Cardiac muscle cell (in vitro differentiated cells and primary cell): ENCODE results near the gene EDN2. TPM values are rescaled to one million over a fixed set of nuclear protein-coding genes. Genes with fewer than 3 reads are reported as not detected.
A peak's percentile ranks its signal among the peaks of the same experiment; 100 is the strongest.

Experiments used
- DNase-seq, 2 donors: peaks; one replicate each; pipeline versions ENCODE4 v3.0.0 to v3.0.0-alpha.2; 2010 to 2017; ENCODE audit warnings: low read depth in 1 of 2, low spot score in 1 of 2
- H3K27ac ChIP-seq: fragments of 200-600 bp; sonication (generic); 2 replicates; pipeline ENCODE4 v1.5.1; 2016
- H3K27me3 ChIP-seq: fragments of 200-600 bp; sonication (generic); 2 replicates; pipeline ENCODE4 v1.6.0; 2016; ENCODE audit warnings: control low read depth
- H3K36me3 ChIP-seq: fragments of 200-600 bp; sonication (generic); 2 replicates; pipeline ENCODE4 v1.5.1; 2016; ENCODE audit warnings: control low read depth
- H3K4me1 ChIP-seq: fragments of 200-600 bp; sonication (generic); 2 replicates; pipeline ENCODE4 v1.8.1; 2017; ENCODE audit warnings: low read depth, mild to moderate bottlenecking, mixed run types
- H3K4me3 ChIP-seq: fragments of 200-600 bp; sonication (generic); 2 replicates; pipeline ENCODE4 v1.5.1; 2016; ENCODE audit warnings: mild to moderate bottlenecking
- H3K9me3 ChIP-seq: fragments of 200-600 bp; sonication (generic); 2 replicates; pipeline ENCODE4 v1.5.1; 2017; ENCODE audit warnings: low read depth, mild to moderate bottlenecking, control low read depth
- polyA plus RNA-seq: library from polyadenylated mRNA; unstranded; fragments of >200 nt; fragmentation: Nextera tagmentation; extraction: Ambion mirVana; gene quantifications from 2 replicates; pipeline ENCODE4 v1.2.1, GENCODE V29; 2016
- total RNA-seq: library from RNA; depleted of rRNA; stranded (reverse); fragments of >200 nt; gene quantifications from 2 replicates; pipeline ENCODE4 v1.2.3, GENCODE V29; 2016
- TF ChIP-seq, protein P1 (sequence below): IDR thresholded peaks from 2 replicates; pipeline ENCODE4 v1.5.1; 2012; ENCODE audit warnings: low read depth, mild to moderate bottlenecking, low read length

Gene EDN2
- total and polyA plus RNA-seq, 2 experiments from 2014 or later: 0.98 to 1.8 TPM

DNA sequence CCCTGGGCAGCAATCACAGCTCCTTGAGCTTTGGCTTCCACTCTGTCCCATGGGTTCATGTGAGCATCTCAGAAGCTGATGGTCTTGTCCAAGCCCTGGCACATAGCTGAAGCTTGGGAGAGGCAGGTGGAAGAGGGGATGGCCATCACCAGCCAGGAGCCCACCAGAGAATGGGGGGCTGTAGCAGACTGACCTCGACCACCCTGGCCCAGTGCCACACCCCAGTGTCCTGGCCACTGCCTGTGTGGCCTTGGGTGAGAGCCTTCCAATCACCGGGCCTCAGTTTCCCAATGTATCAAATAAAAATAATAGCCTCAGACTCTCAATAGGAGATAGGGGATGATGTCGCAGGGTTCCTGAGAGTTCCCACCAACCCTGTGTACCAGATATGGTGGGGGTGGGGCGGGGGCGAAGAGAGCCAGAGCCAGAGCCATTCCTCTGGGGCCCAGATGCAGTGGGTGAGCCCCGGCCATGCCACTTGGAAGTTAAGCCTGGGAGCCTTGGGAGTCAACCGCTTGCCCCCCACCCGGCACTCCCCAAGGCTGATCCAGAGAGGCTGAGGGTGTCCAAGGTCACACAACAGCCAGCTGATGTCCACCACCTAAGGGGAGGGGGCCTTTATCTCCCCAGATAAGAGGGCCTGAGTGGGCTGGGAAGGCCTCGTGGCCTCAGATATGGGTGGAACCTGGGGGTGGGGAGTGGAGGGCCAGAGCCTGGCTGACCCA, 9.3 kb upstream of the EDN2 start:
- H3K4me1 ChIP-seq: peaks cover 16% of the 10 kb centered on the region
- TF ChIP-seq, protein P1, sequence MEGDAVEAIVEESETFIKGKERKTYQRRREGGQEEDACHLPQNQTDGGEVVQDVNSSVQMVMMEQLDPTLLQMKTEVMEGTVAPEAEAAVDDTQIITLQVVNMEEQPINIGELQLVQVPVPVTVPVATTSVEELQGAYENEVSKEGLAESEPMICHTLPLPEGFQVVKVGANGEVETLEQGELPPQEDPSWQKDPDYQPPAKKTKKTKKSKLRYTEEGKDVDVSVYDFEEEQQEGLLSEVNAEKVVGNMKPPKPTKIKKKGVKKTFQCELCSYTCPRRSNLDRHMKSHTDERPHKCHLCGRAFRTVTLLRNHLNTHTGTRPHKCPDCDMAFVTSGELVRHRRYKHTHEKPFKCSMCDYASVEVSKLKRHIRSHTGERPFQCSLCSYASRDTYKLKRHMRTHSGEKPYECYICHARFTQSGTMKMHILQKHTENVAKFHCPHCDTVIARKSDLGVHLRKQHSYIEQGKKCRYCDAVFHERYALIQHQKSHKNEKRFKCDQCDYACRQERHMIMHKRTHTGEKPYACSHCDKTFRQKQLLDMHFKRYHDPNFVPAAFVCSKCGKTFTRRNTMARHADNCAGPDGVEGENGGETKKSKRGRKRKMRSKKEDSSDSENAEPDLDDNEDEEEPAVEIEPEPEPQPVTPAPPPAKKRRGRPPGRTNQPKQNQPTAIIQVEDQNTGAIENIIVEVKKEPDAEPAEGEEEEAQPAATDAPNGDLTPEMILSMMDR: no peak
- no peak for DNase-seq
- no peaks in the 10 kb centered on the region for H3K27me3 ChIP-seq
- no peaks in the 10 kb centered on the region for H3K36me3 ChIP-seq
- H3K9me3 ChIP-seq: no peaks in the 10 kb centered on the region
- no peak overlapping the region for H3K4me3 ChIP-seq
- no peak overlapping the region for H3K27ac ChIP-seq

DNA sequence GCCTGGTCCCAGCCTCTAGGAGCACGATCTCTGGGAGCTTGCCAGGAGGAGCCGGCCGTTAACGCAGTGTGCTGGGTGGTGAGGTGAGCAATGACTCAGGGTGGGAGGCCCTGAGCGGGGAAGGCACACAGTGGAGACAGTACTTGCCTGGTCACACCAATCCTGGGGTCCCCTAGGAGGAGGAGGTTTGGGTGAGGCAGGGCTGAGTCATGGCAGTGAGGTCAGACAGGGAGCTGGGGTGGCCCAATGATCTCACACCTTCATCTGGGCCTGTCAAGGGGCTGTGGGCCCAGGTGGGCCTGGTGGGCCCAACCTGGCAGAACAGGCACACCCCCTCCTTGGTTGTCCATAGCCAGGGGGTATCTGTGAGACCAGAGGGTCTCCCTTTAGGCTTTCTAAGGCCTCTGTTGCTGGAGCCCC, 8.6 kb upstream of the EDN2 start:
- Histone ChIP-seq H3K9me3 (no peaks in the 10 kb centered on the region), H3K4me1 (peaks cover 23% of the 10 kb centered on the region), H3K4me3 (no peak overlapping the region), H3K27ac (no peak overlapping the region), H3K27me3 (no peaks in the 10 kb centered on the region), H3K36me3 (no peaks in the 10 kb centered on the region)
- DNase-seq: peak in 1 of 2 donors; percentile 86
- TF ChIP-seq, protein P1: no peak

DNA sequence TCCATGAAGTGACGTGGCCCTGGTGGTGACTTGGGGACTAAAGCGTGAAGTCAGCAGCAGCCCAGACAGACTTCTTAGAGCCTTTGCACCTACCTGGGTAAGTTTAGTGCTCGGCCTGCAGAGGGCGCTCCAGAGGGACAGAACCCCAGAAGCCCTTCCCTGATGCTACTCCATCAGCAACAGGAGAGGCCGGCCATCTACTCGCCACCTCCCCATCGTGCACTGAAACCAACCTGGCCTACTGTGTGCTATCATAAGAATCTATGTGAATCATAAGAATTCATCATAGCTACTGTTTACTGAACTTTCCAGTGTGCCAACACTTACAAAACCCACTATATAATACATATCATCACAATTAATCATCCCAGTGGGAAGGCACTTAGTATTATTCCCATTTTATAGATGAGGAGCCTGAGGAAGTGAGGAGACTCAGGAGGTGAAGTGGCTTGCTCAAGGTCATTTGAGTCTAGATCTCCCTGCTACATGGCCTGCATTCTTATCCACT, 7.9 kb upstream of the EDN2 start:
- H3K4me1 ChIP-seq: peaks cover 30% of the 10 kb centered on the region
- DNase-seq: peak in 1 of 2 donors; percentile 34
- no peak overlapping the region for H3K27ac ChIP-seq
- TF ChIP-seq, protein P1: peak; percentile 60
- H3K36me3 ChIP-seq: no peaks in the 10 kb centered on the region
- no peaks in the 10 kb centered on the region for H3K9me3 ChIP-seq
- H3K27me3 ChIP-seq: no peaks in the 10 kb centered on the region
- no peak overlapping the region for H3K4me3 ChIP-seq

DNA sequence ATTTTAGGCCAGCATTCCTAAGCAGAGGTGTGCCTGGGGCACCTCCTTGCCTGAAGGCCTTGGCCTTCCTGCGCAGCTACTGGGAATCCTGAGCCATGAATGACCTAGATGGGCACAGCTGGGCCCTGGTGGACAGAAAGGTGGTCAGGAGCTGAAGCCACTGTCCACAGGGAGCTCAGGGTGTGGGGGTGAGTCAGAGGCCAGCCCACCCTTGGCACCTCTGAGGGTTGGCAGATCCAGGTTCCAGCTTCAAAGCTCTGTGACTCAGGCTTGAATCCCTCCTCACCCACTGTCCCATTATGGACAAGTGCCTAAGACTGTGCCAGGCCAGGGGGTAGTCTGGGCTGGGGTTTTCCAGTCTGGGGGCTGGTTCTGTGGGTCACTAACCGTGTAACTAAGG, 6.4 kb upstream of the EDN2 start:
- Histone ChIP-seq H3K27me3 (no peaks in the 10 kb centered on the region), H3K4me1 (peaks cover 36% of the 10 kb centered on the region), H3K27ac (no peak overlapping the region), H3K36me3 (no peaks in the 10 kb centered on the region), H3K4me3 (no peak overlapping the region), H3K9me3 (no peaks in the 10 kb centered on the region)
- DNase-seq: no peak
- TF ChIP-seq, protein P1: no peak

DNA sequence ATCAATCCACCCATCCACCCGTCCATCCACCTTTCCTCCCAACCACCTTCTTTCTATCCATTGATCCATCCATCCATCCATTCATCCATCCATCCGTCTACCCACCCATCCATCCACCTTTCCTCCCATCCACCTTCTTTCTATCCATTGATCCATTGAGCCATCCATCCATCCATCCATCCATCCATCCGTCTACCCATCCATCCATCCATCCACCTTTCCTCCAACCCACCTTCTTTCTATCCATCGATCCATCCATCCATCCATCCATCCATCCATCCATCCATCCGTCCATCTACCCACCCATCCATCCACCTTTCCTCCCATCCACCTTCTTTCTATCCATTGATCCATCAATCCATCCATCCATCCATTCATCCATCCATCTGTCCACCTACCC, 5.1 kb upstream of the EDN2 start:
- peaks cover 35% of the 10 kb centered on the region for H3K4me1 ChIP-seq
- DNase-seq: no peak
- H3K4me3 ChIP-seq: no peak overlapping the region
- no peaks in the 10 kb centered on the region for H3K9me3 ChIP-seq
- no peak overlapping the region for H3K27ac ChIP-seq
- TF ChIP-seq, protein P1: no peak
- H3K27me3 ChIP-seq: no peaks in the 10 kb centered on the region
- no peaks in the 10 kb centered on the region for H3K36me3 ChIP-seq
